Panc1 (cell line): Measurements from ENCODE around the gene IGFBP1. TPM values are rescaled to one million over a fixed set of nuclear protein-coding genes. Genes with fewer than 3 reads are reported as not detected.
"Not testable (repeated sequence)": the region's sequence is repeated elsewhere in the genome, so short reads cannot be mapped to it uniquely, and the experiment has no call there.

ENCODE experiments used
- ATAC-seq: fragments of 200-7000 bp; cut with Tn5 transposase; 2 replicates; pipeline ENCODE4 v1.9.1; 2020; ENCODE audit warnings: mild to moderate bottlenecking, moderate library complexity
- Bru-seq: library from RNA; stranded (reverse); fragments of 400-500 nt; gene quantifications from one replicate; lab custom pipeline; 2021; lab: Mats Ljungman, UMichigan
- BruChase-seq, 2 experiments: library from RNA; stranded (reverse); fragments of 400-500 nt; gene quantifications; one replicate each; lab custom pipeline; 2021; lab: Mats Ljungman, UMichigan
- BruUV-seq: library from RNA; stranded (reverse); fragments of 400-500 nt; replicated peaks from 2 replicates; lab custom pipeline; 2021; lab: Mats Ljungman, UMichigan
- CTCF ChIA-PET: fragments of 300-600 bp; sonication (Branson Sonifier 250); formaldehyde crosslinking; loops from one replicate; lab custom pipeline; 2022; ENCODE audit warnings: antibody characterized with exemption; lab: Charles Lee
- POLR2A ChIA-PET: fragments of 300-600 bp; sonication (Branson Sonifier 250); formaldehyde crosslinking; loops from one replicate; lab custom pipeline; 2022; ENCODE audit warnings: antibody characterized with exemption; lab: Charles Lee
- DNase-seq: peaks from one replicate; pipeline ENCODE4 v3.0.0-alpha.2; 2010; ENCODE audit warnings: low read depth, low spot score
- H3K27ac ChIP-seq: 2 replicates; pipeline ENCODE4 v1.5.1; 2011; ENCODE audit warnings: mild to moderate bottlenecking, low read length, inconsistent platforms
- H3K27me3 ChIP-seq: fragments of 200-500 bp; sonication (Bioruptor generic); 2 replicates; pipeline ENCODE4 v1.6.0; 2014; ENCODE audit warnings: low read length, inconsistent platforms; ENCODE audit not compliant: control insufficient read depth, insufficient read depth
- H3K36me3 ChIP-seq: fragments of 200-500 bp; sonication (Bioruptor generic); 2 replicates; pipeline ENCODE4 v1.5.1; 2014; ENCODE audit warnings: inconsistent platforms, mild to moderate bottlenecking, low read length, moderate library complexity; ENCODE audit not compliant: control insufficient read depth, insufficient read depth
- H3K4me1 ChIP-seq: 2 replicates; pipeline ENCODE4 v1.5.1; 2011; ENCODE audit warnings: inconsistent platforms, mild to moderate bottlenecking, low read length, moderate library complexity; ENCODE audit not compliant: control insufficient read depth, insufficient read depth
- H3K4me3 ChIP-seq, 2 experiments: 2 replicates each; pipeline ENCODE4 v1.5.1; 2011 to 2012; ENCODE audit warnings: low read depth in 2 of 2, low read length in 2 of 2, mild to moderate bottlenecking in 2 of 2, inconsistent platforms in 1 of 2, moderate library complexity in 1 of 2
- H3K9me3 ChIP-seq: fragments of 200-500 bp; sonication (Bioruptor generic); 2 replicates; pipeline ENCODE4 v1.5.1; 2014; ENCODE audit warnings: low read depth, mild to moderate bottlenecking, inconsistent platforms, low read length, moderate library complexity; ENCODE audit not compliant: control insufficient read depth, insufficient read depth
- CTCF ChIP-seq: fragments of 450-650 bp; IDR thresholded peaks from 2 replicates; pipeline ENCODE4 v1.5.1; 2017; ENCODE audit warnings: mild to moderate bottlenecking
- POLR2AphosphoS5 ChIP-seq: IDR thresholded peaks from 2 replicates; pipeline ENCODE4 v1.6.1; 2012; ENCODE audit warnings: mild to moderate bottlenecking, low read depth, low read length, moderate library complexity
- SIN3A ChIP-seq: IDR thresholded peaks from 2 replicates; pipeline ENCODE4 v1.6.1; 2012; ENCODE audit warnings: low read depth, mild to moderate bottlenecking, low read length, moderate library complexity, borderline replicate concordance; ENCODE audit not compliant: insufficient read depth
- TCF7L2 ChIP-seq: IDR thresholded peaks from 2 replicates; pipeline ENCODE4 v1.6.1; 2011; ENCODE audit warnings: mild to moderate bottlenecking, low read depth, low read length, inconsistent platforms
- in situ Hi-C: cut with HindIII; loops from 2 replicates; pipeline ENCODE4 v1.10.0; 2016; ENCODE audit warnings: low sequenced_read_pairs, low pct_unique_long_range_greater_than_20kb
- intact Hi-C: fragments of 100-400 bp; cut with micrococcal nuclease; formaldehyde crosslinking; loops from one replicate; pipeline ENCODE4 v1.10.0; 2022; ENCODE audit not compliant: unreplicated experiment
- long read RNA-seq: library from polyadenylated mRNA; unstranded; transcript quantifications from one replicate; pipeline ENCODE4 v2.0.0, GENCODE V29; 2021; ENCODE audit not compliant: unreplicated experiment
- polyA plus RNA-seq: library from polyadenylated mRNA; unstranded; fragments of >200 nt; gene quantifications from one replicate; pipeline ENCODE4 v1.2.1, GENCODE V29; 2012; ENCODE audit warnings: missing spikeins; ENCODE audit not compliant: insufficient read length
- total RNA-seq: library from RNA; stranded (reverse); gene quantifications from one replicate; pipeline ENCODE4 v1.2.1, GENCODE V29; 2021; ENCODE audit not compliant: unreplicated experiment
- TF ChIP-seq, protein P1 (sequence below), 2 experiments: IDR thresholded peaks; 2 replicates each; pipeline ENCODE4 v1.6.1; 2011 to 2012; ENCODE audit warnings: low read depth in 2 of 2, control low read depth in 1 of 2, low read length in 1 of 2, mild to moderate bottlenecking in 1 of 2, moderate library complexity in 1 of 2; ENCODE audit not compliant: insufficient read depth in 1 of 2

IGFBP1 gene
- total RNA-seq (0.33 TPM), Bru-seq, nascent RNA (percentile 16 among the genes with signal in this experiment), BruChase-seq, experiment 1, labeled RNA remaining after a 2-hour chase (percentile 19 among the genes with signal in this experiment), BruChase-seq, experiment 2, labeled RNA remaining after a 6-hour chase (percentile 23 among the genes with signal in this experiment)
- polyA plus RNA-seq: not detected
- long read RNA-seq: 0 reads

DNA sequence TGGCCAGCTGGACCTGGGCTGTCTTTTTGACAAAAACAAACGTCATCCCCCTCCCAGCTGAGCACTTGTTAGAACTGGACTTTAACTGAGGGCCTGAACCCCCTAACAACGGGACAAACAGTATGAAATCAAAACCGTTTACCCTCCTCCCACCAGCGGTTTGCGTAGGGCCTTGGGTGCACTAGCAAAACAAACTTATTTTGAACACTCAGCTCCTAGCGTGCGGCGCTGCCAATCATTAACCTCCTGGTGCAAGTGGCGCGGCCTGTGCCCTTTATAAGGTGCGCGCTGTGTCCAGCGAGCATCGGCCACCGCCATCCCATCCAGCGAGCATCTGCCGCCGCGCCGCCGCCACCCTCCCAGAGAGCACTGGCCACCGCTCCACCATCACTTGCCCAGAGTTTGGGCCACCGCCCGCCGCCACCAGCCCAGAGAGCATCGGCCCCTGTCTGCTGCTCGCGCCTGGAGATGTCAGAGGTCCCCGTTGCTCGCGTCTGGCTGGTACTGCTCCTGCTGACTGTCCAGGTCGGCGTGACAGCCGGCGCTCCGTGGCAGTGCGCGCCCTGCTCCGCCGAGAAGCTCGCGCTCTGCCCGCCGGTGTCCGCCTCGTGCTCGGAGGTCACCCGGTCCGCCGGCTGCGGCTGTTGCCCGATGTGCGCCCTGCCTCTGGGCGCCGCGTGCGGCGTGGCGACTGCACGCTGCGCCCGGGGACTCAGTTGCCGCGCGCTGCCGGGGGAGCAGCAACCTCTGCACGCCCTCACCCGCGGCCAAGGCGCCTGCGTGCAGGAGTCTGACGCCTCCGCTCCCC lies at the start of gene IGFBP1:
IGFBP1 (plus strand) TSS at position 304 of the 808 bp plus-strand sequence; CDS start at position 469, 165 bp downstream.
- intact Hi-C loops: no loop called here
- TF ChIP-seq, protein P1, sequence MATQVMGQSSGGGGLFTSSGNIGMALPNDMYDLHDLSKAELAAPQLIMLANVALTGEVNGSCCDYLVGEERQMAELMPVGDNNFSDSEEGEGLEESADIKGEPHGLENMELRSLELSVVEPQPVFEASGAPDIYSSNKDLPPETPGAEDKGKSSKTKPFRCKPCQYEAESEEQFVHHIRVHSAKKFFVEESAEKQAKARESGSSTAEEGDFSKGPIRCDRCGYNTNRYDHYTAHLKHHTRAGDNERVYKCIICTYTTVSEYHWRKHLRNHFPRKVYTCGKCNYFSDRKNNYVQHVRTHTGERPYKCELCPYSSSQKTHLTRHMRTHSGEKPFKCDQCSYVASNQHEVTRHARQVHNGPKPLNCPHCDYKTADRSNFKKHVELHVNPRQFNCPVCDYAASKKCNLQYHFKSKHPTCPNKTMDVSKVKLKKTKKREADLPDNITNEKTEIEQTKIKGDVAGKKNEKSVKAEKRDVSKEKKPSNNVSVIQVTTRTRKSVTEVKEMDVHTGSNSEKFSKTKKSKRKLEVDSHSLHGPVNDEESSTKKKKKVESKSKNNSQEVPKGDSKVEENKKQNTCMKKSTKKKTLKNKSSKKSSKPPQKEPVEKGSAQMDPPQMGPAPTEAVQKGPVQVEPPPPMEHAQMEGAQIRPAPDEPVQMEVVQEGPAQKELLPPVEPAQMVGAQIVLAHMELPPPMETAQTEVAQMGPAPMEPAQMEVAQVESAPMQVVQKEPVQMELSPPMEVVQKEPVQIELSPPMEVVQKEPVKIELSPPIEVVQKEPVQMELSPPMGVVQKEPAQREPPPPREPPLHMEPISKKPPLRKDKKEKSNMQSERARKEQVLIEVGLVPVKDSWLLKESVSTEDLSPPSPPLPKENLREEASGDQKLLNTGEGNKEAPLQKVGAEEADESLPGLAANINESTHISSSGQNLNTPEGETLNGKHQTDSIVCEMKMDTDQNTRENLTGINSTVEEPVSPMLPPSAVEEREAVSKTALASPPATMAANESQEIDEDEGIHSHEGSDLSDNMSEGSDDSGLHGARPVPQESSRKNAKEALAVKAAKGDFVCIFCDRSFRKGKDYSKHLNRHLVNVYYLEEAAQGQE (IDR thresholded peaks at IDR 0.05; ENCODE audit: insufficient read depth in 1 of 2, low read depth in 2 of 2, low read length in 1 of 2): no peak
- TF ChIP-seq SIN3A (no peak), TCF7L2 (no peak), CTCF (no peak), POLR2AphosphoS5 (no peak)
- Histone ChIP-seq H3K9me3 (no peaks in the 10 kb centered on the region), H3K27me3 (peaks cover 33% of the 10 kb centered on the region), H3K27ac (no peak within 1 kb of the TSS), H3K36me3 (no peaks in the 10 kb centered on the region), H3K4me1 (no peaks in the 10 kb centered on the region; the same call in 1 of the 2 replicates), H3K4me3 (peak within 1 kb of the TSS; percentile 35 to 48)
- CTCF ChIA-PET: interaction anchor here (0.9 kb wide), 1 partner anchor 19 kb away, joined by 3 read pairs; no protein-coding TSS in a partner anchor
- in situ Hi-C loops: no loop called here
- POLR2A ChIA-PET: interaction anchor here (0.5 kb wide), 1 partner anchor 19 kb away, joined by 6 read pairs; no protein-coding TSS in a partner anchor
- ATAC-seq: peak; percentile 72
- no TSS peak for BruUV-seq
- DNase-seq: no peak

GRCh38 chr7:45838852-45839251 lies 49.4 kb upstream of the IGFBP1 start:
- in situ Hi-C loops, POLR2A ChIA-PET, ATAC-seq, BruUV-seq, H3K9me3 ChIP-seq, intact Hi-C loops, H3K27me3 ChIP-seq, H3K27ac ChIP-seq, H3K36me3 ChIP-seq, H3K4me3 ChIP-seq, H3K4me1 ChIP-seq, CTCF ChIA-PET, DNase-seq: not testable (repeated sequence)

DNA sequence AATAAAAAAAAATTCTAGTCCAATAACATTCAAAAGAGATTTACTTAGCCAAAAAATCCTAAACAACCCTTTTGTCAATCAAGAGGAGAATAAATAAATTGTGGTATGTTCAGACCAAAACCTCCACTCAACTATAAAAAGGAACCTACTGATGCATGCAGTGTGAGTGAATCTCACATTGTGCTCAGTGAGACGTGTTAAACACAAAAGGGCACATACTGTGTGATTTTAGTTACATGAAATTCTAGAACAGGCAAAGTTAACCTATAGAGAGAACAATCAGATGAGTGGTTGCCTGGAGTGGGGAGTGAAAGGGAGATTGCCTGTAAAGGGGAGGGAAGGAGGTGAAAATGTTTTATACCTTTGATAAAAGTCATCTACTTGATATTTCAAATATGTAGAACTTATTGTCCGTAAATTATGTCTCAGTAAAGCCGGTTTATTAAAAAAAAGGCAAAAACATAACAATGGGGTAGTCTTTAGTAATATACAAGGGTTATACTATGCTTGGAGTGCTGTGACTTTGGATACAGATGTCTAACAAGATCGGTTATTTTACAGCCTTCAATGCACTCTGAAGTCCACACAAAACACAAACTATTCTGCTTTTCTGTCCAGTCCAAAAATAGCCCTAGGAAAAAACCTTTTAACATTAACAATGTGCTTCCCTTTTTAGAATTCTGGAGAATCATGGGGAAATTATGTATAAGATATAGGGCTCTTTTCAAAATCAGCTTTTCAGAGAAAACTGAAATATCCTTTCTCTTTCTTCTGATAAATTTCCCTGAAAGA lies 46.2 kb upstream of the IGFBP1 start:
- DNase-seq, H3K27ac ChIP-seq, H3K9me3 ChIP-seq, H3K4me1 ChIP-seq, CTCF ChIA-PET, ATAC-seq, POLR2A ChIA-PET, H3K36me3 ChIP-seq, H3K27me3 ChIP-seq, BruUV-seq, H3K4me3 ChIP-seq, in situ Hi-C loops, intact Hi-C loops: not testable (repeated sequence)

GRCh38 chr7:45846536-45846935 lies 41.8 kb upstream of the IGFBP1 start:
- CTCF ChIA-PET: interaction anchor here (0.6 kb wide), 1 partner anchor 17 kb away, joined by 3 read pairs; no protein-coding TSS in a partner anchor
- H3K27me3 ChIP-seq, ATAC-seq, H3K9me3 ChIP-seq, H3K36me3 ChIP-seq, DNase-seq, intact Hi-C loops, H3K27ac ChIP-seq, H3K4me1 ChIP-seq, in situ Hi-C loops, BruUV-seq, POLR2A ChIA-PET, H3K4me3 ChIP-seq: not testable (repeated sequence)
